Heart left ventricle (tissue), 16 donors: ENCODE results near the gene OR2A5. TPM values are rescaled to one million over a fixed set of nuclear protein-coding genes. Genes with fewer than 3 reads are reported as not detected.
"Not testable (repeated sequence)": the region's sequence is repeated elsewhere in the genome, so short reads cannot be mapped to it uniquely, and the experiment has no call there.

Source experiments
- ATAC-seq, 4 donors: fragments of 200-7000 bp; cut with Tn5 transposase; one replicate each; pipeline ENCODE4 v1.9.1; 2020 to 2022; ENCODE audit warnings: moderate library complexity in 4 of 4, mild to moderate bottlenecking in 3 of 4, moderate number of reproducible peaks in 1 of 4
- DNase-seq, 5 donors: peaks; one replicate each; pipeline ENCODE4 v3.0.0-alpha.2; 2020
- H3K27ac ChIP-seq, 12 donors: fragments of 200-600 bp; sonication (generic) in 4 of 12; one replicate each; pipeline versions ENCODE4 v1.5.0 to v1.8.0; 2016 to 2022; ENCODE audit warnings: mild to moderate bottlenecking in 2 of 12
- H3K27me3 ChIP-seq, 9 donors: fragments of 200-600 bp; sonication (generic) in 2 of 9; one replicate each; pipeline versions ENCODE4 v1.5.1 to v1.8.0; 2016 to 2022; ENCODE audit warnings: mild to moderate bottlenecking in 3 of 9
- H3K36me3 ChIP-seq, 9 donors: fragments of 200-600 bp; sonication (generic) in 2 of 9; one replicate each; pipeline versions ENCODE4 v1.5.0 to v1.8.0; 2018 to 2022; ENCODE audit warnings: mild to moderate bottlenecking in 2 of 9
- H3K4me1 ChIP-seq, 12 donors: fragments of 200-600 bp; sonication (generic) in 4 of 12; one replicate each; pipeline versions ENCODE4 v1.5.0 to v1.8.0; 2016 to 2022; ENCODE audit warnings: mild to moderate bottlenecking in 3 of 12
- H3K4me3 ChIP-seq, 12 donors: fragments of 200-600 bp; sonication (generic) in 4 of 12; one replicate each; pipeline versions ENCODE4 v1.5.0 to v1.8.0; 2017 to 2022; ENCODE audit warnings: mild to moderate bottlenecking in 9 of 12, moderate library complexity in 4 of 12
- H3K9me3 ChIP-seq, 12 donors: fragments of 200-600 bp; sonication (generic) in 4 of 12; one replicate each; pipeline versions ENCODE4 v1.5.0 to v1.8.0; 2016 to 2022; ENCODE audit warnings: mild to moderate bottlenecking in 1 of 12
- POLR2A ChIP-seq, 2 donors: fragments of 450-650 bp; IDR thresholded peaks; one replicate each; pipeline ENCODE4 v1.6.1; 2017; ENCODE audit warnings: antibody characterized with exemption in 2 of 2, mild to moderate bottlenecking in 2 of 2, moderate library complexity in 2 of 2
- WGBS, 4 donors: extraction: QIAGEN DNeasy Blood & Tissue Kit in 2 of 4; methylation state at CpG; one replicate each; pipeline versions ENCODE4 v1.1.5 to v1.1.7; 2013 to 2018; 5-methylcytosine and 5-hydroxymethylcytosine counted together
- intact Hi-C, 10 donors: fragments of 100-400 bp; cut with DNase I; formaldehyde crosslinking; loops; one replicate each; pipeline versions ENCODE4 v1.11.1 to v1.14.2; 2022
- polyA plus RNA-seq, 2 donors: library from polyadenylated mRNA; stranded (reverse); fragments of 200-250 nt; gene quantifications; one replicate each; pipeline ENCODE4 v1.2.3, GENCODE V29; 2013
- total RNA-seq, 9 donors: library from RNA; depleted of rRNA in 2 of 9; stranded (reverse); fragments of >200 nt in 2 of 9; fragmentation: NEBNext Ultra II Directional in 3 of 9; extraction: Animal tissue kit (Norgen Biotek cat#: 25700) in 3 of 9; gene quantifications; one replicate each; pipeline versions ENCODE4 v1.1.0 to v1.2.4, GENCODE V29; 2016 to 2023
- TF ChIP-seq, protein P1 (sequence below), 12 donors: fragments of 200-600 bp; sonication (generic) in 4 of 12; IDR thresholded peaks; one replicate each; pipeline versions ENCODE4 v1.5.0 to v1.8.0; 2018 to 2022; ENCODE audit warnings: antibody characterized with exemption in 12 of 12, mild to moderate bottlenecking in 5 of 12
- donor health status: ischemic (EF 13 %, LVEDD 7.1; RV severe dilation, severe dysfunction).
- donor health status: healthy with polysubstance abuse.
- donor health status: DM: no; HTN: yes; CAD: no.
- donor health status: DM: no; HTN: no; CAD: no.
- donor health status: ischemic (EF 25% LVEDD 6.9; RV normal size, moderate dysfunction).
- donor health status: ischemic (EF 25% LVEDD 5.7; RV mildly dilated, moderate dysfunction).
- donor health status: healthy.
- donor health status: DM: yes; HTN: yes; CAD: no.
- donor health status: ischemic (EF 35%, LVEDD 5.7; RV mildly dilated, moderate dysfunction).
- donor health status: nonischemic (EF 11% LVEDD 7.7; RV severe dilation, severe dysfunction).
- donor health status: DM: yes; HTN: yes; CAD: no.
- donor health status: PGD.
- donor health status: ischemic (EF 29% LVEDD 5.4; RV normal size, mild dysfunction).
- donor health status: nonischemic (EF 23%, LVEDD 6.1; RV moderate dilation, normal function).

OR2A5 gene
- total and polyA plus RNA-seq, 11 donors = not detected

DNA sequence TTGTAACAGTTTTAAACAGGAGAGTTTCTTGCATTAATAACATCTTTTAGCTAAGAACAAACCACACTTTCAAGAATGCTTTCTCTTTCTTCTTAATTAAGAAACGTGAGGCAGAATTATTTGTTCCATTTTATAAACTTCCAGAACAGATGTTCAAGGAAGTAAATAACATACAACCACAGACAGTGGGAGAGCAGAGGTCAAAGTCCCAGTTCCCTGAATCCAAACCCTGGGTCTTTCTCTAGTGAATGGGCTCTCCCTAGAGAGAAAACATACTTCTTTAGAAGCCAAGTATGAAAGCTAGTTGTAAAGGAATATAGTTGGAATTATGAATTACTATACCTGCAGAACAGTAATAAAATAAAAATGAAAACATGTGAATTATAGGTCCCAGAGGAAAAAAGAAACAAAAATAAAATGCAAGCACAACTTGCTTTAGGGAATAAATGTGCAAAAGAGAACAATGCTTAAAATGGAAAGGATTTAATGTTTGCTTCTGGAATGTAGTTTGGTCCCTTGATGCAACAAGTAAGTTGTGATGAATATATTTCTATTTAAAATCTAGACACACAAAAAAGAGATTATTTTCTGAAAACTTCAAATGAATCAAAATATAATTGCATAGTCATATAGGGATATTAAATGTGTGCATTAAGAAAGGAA is 42.6 kb upstream of the OR2A5 start:
- ATAC-seq = no peak

DNA sequence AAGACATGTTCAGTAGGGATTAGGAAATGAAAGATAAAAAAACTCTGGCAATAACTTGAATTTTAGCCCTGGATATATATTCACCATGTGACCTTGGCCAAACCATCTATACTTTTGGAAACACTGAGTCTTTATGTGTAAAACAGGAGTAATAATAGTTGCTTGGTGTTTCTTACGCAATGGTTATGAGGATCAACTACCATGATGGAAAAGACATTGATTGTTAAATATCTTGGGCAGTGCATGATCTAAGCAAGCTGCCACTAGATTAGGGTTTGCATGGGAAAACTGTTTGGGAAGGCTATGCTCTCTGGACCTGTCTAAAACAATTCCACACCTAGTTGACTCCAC is 42.1 kb upstream of the OR2A5 start:
- Histone ChIP-seq H3K4me1 (peaks cover 0 to 5% (median 0%) of the 10 kb centered on the region in 12 donors), H3K27me3 (no peaks in the 10 kb centered on the region), H3K36me3 (no peaks in the 10 kb centered on the region), H3K4me3 (no peak overlapping the region), H3K27ac (no peak overlapping the region), H3K9me3 (peaks cover 0 to 13% (median 0%) of the 10 kb centered on the region in 12 donors)
- WGBS, 4 donors = 87 to 95% (median 92%) methylated on average over 1 of the region's 1 CpG
- DNase-seq (no peak), ATAC-seq (no peak)
- TF ChIP-seq, protein P1, sequence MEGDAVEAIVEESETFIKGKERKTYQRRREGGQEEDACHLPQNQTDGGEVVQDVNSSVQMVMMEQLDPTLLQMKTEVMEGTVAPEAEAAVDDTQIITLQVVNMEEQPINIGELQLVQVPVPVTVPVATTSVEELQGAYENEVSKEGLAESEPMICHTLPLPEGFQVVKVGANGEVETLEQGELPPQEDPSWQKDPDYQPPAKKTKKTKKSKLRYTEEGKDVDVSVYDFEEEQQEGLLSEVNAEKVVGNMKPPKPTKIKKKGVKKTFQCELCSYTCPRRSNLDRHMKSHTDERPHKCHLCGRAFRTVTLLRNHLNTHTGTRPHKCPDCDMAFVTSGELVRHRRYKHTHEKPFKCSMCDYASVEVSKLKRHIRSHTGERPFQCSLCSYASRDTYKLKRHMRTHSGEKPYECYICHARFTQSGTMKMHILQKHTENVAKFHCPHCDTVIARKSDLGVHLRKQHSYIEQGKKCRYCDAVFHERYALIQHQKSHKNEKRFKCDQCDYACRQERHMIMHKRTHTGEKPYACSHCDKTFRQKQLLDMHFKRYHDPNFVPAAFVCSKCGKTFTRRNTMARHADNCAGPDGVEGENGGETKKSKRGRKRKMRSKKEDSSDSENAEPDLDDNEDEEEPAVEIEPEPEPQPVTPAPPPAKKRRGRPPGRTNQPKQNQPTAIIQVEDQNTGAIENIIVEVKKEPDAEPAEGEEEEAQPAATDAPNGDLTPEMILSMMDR (IDR thresholded peaks at IDR 0.05) = no peak
- TF ChIP-seq POLR2A (IDR thresholded peaks at IDR 0.05) = no peak
- intact Hi-C loops = loop anchor here in 1 of 10 donors (10.0 kb wide), 1 partner anchor 122 kb away; no protein-coding TSS in a partner anchor

More for the DNA sequence above, 42.6 kb upstream of the OR2A5 start:
- no peaks in the 10 kb centered on the region for H3K27me3 ChIP-seq
- H3K4me1 ChIP-seq = peaks cover 0 to 5% (median 0%) of the 10 kb centered on the region in 12 donors
- intact Hi-C loops = loop anchor here in 1 of 10 donors (10.0 kb wide), 1 partner anchor 121 kb away; no protein-coding TSS in a partner anchor
- DNase-seq = no peak
- no peaks in the 10 kb centered on the region for H3K36me3 ChIP-seq
- no peak overlapping the region for H3K27ac ChIP-seq
- H3K4me3 ChIP-seq = no peak overlapping the region
- TF ChIP-seq, protein P1 (IDR thresholded peaks at IDR 0.05) = no peak
- no peak for TF ChIP-seq POLR2A (IDR thresholded peaks at IDR 0.05)
- WGBS, 4 donors = 39 to 55% (median 47%) methylated on average over 1 of the region's 1 CpG
- H3K9me3 ChIP-seq = peaks cover 0 to 13% (median 0%) of the 10 kb centered on the region in 12 donors

DNA sequence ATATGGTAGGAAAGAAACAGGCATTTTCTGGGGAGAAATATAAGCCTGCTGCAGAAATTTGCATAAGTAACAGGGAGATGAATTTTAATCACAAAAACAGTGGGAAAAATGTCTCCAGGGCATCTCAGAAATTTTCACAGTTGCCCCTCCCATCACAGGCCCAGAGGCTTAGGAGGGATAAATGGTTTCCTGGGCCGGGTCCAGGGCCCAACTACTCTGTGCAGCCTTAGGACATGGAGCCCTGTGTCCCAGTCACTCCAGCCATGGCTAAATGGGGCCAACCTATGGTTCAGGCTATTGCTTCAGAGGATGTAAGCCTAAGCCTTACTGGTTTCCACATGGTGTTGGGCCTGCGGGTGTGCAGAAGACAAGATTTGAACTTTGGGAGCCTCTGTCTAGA is 39.4 kb upstream of the OR2A5 start:
- intact Hi-C loops = loop anchor here in 1 of 10 donors (10.0 kb wide), 1 partner anchor 125 kb away; no protein-coding TSS in a partner anchor
- TF ChIP-seq, protein P1 (IDR thresholded peaks at IDR 0.05) = no peak
- TF ChIP-seq POLR2A (IDR thresholded peaks at IDR 0.05) = no peak
- no peak overlapping the region for H3K27ac ChIP-seq
- no peak for ATAC-seq
- no peaks in the 10 kb centered on the region for H3K36me3 ChIP-seq
- H3K4me1 ChIP-seq = peaks cover 0 to 5% (median 0%) of the 10 kb centered on the region in 12 donors
- 75 to 85% (median 79%) methylated on average over 2 of the region's 2 CpGs for WGBS, 4 donors
- H3K27me3 ChIP-seq = no peaks in the 10 kb centered on the region
- no peak for DNase-seq
- no peak overlapping the region for H3K4me3 ChIP-seq
- peaks cover 0 to 13% (median 0%) of the 10 kb centered on the region in 12 donors for H3K9me3 ChIP-seq

DNA sequence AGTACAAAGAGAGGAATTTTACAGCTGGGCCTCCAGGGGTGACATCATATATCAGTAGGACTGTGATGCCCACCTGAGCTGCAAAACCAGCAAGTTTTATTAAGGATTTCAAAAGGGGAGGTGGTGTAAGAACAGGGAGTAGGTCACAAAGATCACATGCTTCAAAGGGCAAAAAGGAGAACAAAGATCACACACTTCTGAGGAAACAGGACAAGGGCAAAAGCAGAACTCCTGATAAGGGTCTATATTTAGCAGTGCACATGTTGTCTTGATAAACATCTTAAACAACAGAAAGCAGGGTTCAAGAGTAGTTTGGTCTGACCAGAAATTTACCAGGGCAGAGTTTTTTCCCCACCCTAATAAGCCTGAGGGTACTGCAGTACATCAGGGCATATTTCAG is 38.7 kb upstream of the OR2A5 start:
- H3K4me1 ChIP-seq, DNase-seq, H3K4me3 ChIP-seq, H3K27ac ChIP-seq, intact Hi-C loops, H3K36me3 ChIP-seq, H3K27me3 ChIP-seq, ATAC-seq: not testable (repeated sequence)
- peaks cover 0 to 13% (median 0%) of the 10 kb centered on the region in 12 donors for H3K9me3 ChIP-seq

DNA sequence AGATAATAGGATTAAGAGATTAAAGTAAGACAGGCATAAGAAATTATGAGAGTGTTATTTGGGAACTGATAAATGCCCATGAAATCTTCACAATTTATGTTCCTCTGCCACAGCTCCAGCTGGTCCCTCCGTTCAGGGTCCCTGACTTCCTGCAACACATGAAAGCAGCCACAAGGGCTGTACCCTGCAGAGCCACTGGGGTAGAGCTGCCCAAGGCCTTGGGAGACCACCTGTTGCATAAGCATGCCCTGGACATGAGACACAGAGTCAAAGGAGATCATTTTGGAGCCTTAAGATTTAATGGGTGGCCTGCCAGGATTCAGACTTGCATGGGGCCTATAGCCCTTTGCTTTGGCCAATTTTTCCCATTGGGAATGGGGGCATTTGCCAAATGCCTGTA is 37.9 kb upstream of the OR2A5 start:
- H3K36me3 ChIP-seq, intact Hi-C loops, H3K27me3 ChIP-seq, H3K4me3 ChIP-seq, DNase-seq, ATAC-seq, H3K4me1 ChIP-seq, H3K27ac ChIP-seq: not testable (repeated sequence)
- H3K9me3 ChIP-seq = peaks cover 0 to 13% (median 0%) of the 10 kb centered on the region in 12 donors
- 65 to 82% (median 76%) methylated on average over 1 of the region's 1 CpG for WGBS, 4 donors
